Ovary (tissue), 3 donors: ENCODE results near the gene RNF152.

ENCODE experiments used
- CTCF ChIP-seq, 3 donors: fragments of 450-650 bp in 2 of 3; fragments of 200-600 bp in 1 of 3; IDR thresholded peaks; one replicate each; pipeline versions ENCODE4 v1.5.1 to v1.8.0; 2016 to 2022; ENCODE audit warnings: antibody characterized with exemption in 3 of 3, mild to moderate bottlenecking in 1 of 3
- EP300 ChIP-seq: sonication (generic); formaldehyde crosslinking; IDR thresholded peaks from one replicate; pipeline ENCODE4 v1.6.1; 2017; ENCODE audit warnings: antibody characterized with exemption
- POLR2A ChIP-seq: fragments of 450-650 bp; IDR thresholded peaks from one replicate; pipeline ENCODE4 v1.6.1; 2017; ENCODE audit warnings: antibody characterized with exemption, mild to moderate bottlenecking, moderate library complexity
- donor health status: DM: no; HTN: no; CAD: no.

GRCh38 chr18:61831071-61831470 lies 61.7 kb downstream of the RNF152 start:
- no peak for TF ChIP-seq CTCF (IDR thresholded peaks at IDR 0.05)
- TF ChIP-seq EP300: no peak
- no peak for TF ChIP-seq POLR2A
